MCF 10A (cell line): ENCODE results near the gene STK40. TPM values are rescaled to one million over a fixed set of nuclear protein-coding genes. Genes with fewer than 3 reads are reported as not detected.
A peak's percentile ranks its signal among the peaks of the same experiment; 100 is the strongest.

Source experiments
- BruUV-seq: library from RNA; stranded (reverse); fragments of 400-500 nt; replicated peaks from 2 replicates; lab custom pipeline; 2021; lab: Mats Ljungman, UMichigan
- CTCF ChIA-PET: fragments of 300-600 bp; sonication (Branson Sonifier 250); formaldehyde crosslinking; extraction: SDS; loops from one replicate; lab custom pipeline; 2021; ENCODE audit warnings: antibody characterized with exemption, inconsistent platforms; lab: Yijun Ruan, JAX
- POLR2A ChIA-PET: fragments of 300-600, 350-650 bp; sonication (Branson Sonifier 250); formaldehyde crosslinking; extraction: SDS; loops from one replicate; lab custom pipeline; 2020; ENCODE audit warnings: antibody characterized with exemption, inconsistent platforms; lab: Yijun Ruan, JAX
- DNase-seq: peaks from one replicate; pipeline ENCODE4 v3.0.0-alpha.2; 2018; ENCODE audit not compliant: unreplicated experiment
- H3K27ac Mint-ChIP-seq: one replicate; pipeline ENCODE4 v1.8.0; 2022; ENCODE audit warnings: mild to moderate bottlenecking, low read depth, mixed read lengths; ENCODE audit not compliant: unreplicated experiment
- H3K27me3 Mint-ChIP-seq: one replicate; pipeline ENCODE4 v1.8.0; 2022; ENCODE audit warnings: mixed read lengths; ENCODE audit not compliant: insufficient read depth, unreplicated experiment
- H3K36me3 Mint-ChIP-seq: one replicate; pipeline ENCODE4 v1.8.0; 2022; ENCODE audit warnings: mild to moderate bottlenecking, moderate library complexity, mixed read lengths; ENCODE audit not compliant: insufficient read depth, unreplicated experiment
- H3K4me1 Mint-ChIP-seq: one replicate; pipeline ENCODE4 v1.8.0; 2022; ENCODE audit warnings: mixed read lengths; ENCODE audit not compliant: insufficient read depth, unreplicated experiment
- H3K4me3 Mint-ChIP-seq: one replicate; pipeline ENCODE4 v1.8.0; 2022; ENCODE audit warnings: mild to moderate bottlenecking, moderate library complexity, mixed read lengths; ENCODE audit not compliant: unreplicated experiment
- H3K9me3 Mint-ChIP-seq: one replicate; pipeline ENCODE4 v1.8.0; 2022; ENCODE audit warnings: mixed read lengths; ENCODE audit not compliant: unreplicated experiment
- CTCF ChIP-seq: fragments of 200-600 bp; IDR thresholded peaks from one replicate; pipeline ENCODE4 v1.8.0; 2022; ENCODE audit warnings: antibody characterized with exemption, mild to moderate bottlenecking; ENCODE audit not compliant: unreplicated experiment
- intact Hi-C: fragments of 100-400 bp; cut with micrococcal nuclease; formaldehyde crosslinking; loops from 2 replicates; pipeline ENCODE4 v1.14.1; 2022
- total RNA-seq: library from RNA; stranded (reverse); gene quantifications from 2 replicates; pipeline ENCODE4 v1.2.3, GENCODE V29; 2022

STK40 gene
- total RNA-seq, 1 experiment from 2014 or later, result 44.0 TPM

- CTCF ChIA-PET, result interaction anchor here (1.3 kb wide), 1 partner anchor 25 kb away, joined by 4 read pairs; no protein-coding TSS in a partner anchor
- no peaks in the 10 kb centered on the region for H3K9me3 Mint-ChIP-seq
- no peaks in the 10 kb centered on the region for H3K27me3 Mint-ChIP-seq
- POLR2A ChIA-PET, result no interaction called here
- peaks cover 3% of the 10 kb centered on the region for H3K4me1 Mint-ChIP-seq
- intact Hi-C loops, result no loop called here
- TF ChIP-seq CTCF, result no peak
- no peak overlapping the region for H3K4me3 Mint-ChIP-seq
- no peak for DNase-seq
- no peak overlapping the region for H3K27ac Mint-ChIP-seq
- BruUV-seq, result no TSS peak
- H3K36me3 Mint-ChIP-seq, result peaks cover 42% of the 10 kb centered on the region
Observed at GRCh38 chr1:36392836-36393235, 7.1 kb upstream of the STK40 start.

- CTCF ChIA-PET, result interaction anchor here (0.6 kb wide), 1 partner anchor 240 kb away, joined by 4 read pairs; no protein-coding TSS in a partner anchor
- Mint-ChIP-seq H3K27me3 (no peaks in the 10 kb centered on the region), H3K4me1 (peaks cover 16% of the 10 kb centered on the region), H3K9me3 (no peaks in the 10 kb centered on the region), H3K4me3 (no peak overlapping the region), H3K27ac (no peak overlapping the region), H3K36me3 (peaks cover 42% of the 10 kb centered on the region)
- intact Hi-C loops, result no loop called here
- no peak for TF ChIP-seq CTCF
- BruUV-seq, result no TSS peak
- POLR2A ChIA-PET, result no interaction called here
- DNase-seq, result no peak
Observed at GRCh38 chr1:36391271-36391670, 5.5 kb upstream of the STK40 start.

DNA sequence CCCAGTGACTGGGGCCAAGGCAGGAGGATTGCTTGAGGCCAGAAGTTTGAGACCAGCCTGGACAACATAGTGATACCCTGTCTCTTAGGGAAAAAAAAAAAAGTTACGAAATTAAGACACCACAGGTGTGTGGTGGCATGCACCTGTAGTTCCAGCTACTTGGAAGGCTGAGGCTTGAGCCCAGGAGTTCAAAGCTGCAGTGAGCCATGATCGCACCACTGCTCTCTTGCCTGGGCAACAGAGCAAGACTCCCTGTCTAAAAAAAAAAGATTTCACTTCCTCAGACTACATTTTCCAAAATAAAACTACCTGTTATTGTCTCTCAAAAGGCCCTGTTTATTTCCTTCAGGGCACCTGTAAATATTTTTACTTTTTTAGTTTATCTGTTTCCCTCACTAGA lies 4.7 kb upstream of the STK40 start:
- TF ChIP-seq CTCF, result no peak
- H3K9me3 Mint-ChIP-seq, result no peaks in the 10 kb centered on the region
- POLR2A ChIA-PET, result no interaction called here
- H3K4me3 Mint-ChIP-seq, result no peak overlapping the region
- intact Hi-C loops, result no loop called here
- CTCF ChIA-PET, result interaction anchor here (0.6 kb wide), 2 partner anchors 64 to 239 kb away, joined by 4 read pairs; no protein-coding TSS in a partner anchor
- H3K36me3 Mint-ChIP-seq, result peaks cover 42% of the 10 kb centered on the region
- H3K4me1 Mint-ChIP-seq, result peaks cover 16% of the 10 kb centered on the region
- no TSS peak for BruUV-seq
- DNase-seq, result no peak
- no peaks in the 10 kb centered on the region for H3K27me3 Mint-ChIP-seq
- peak overlapping the region; percentile 63 for H3K27ac Mint-ChIP-seq

DNA sequence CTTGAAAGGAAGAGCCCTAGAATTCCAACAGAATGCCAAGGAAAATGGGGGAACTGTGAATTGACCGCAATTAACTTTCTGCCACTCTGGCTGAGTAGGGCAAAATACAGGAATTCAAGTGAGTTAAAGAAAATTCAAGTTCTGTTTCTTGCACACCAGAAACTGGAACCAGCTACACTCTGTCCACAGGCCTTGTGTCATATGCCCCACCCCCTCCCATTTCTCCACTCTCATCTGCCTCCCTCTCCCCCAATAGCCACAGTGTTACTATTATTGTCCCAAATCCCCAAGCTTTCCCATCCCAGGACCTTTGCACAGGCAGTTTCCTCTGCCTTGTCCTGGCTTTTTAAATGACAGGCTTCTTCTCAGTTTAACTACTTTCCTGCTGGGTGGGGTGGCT lies 4.3 kb upstream of the STK40 start:
- H3K4me3 Mint-ChIP-seq, result no peak overlapping the region
- peaks cover 42% of the 10 kb centered on the region for H3K36me3 Mint-ChIP-seq
- DNase-seq, result no peak
- no TSS peak for BruUV-seq
- no peaks in the 10 kb centered on the region for H3K9me3 Mint-ChIP-seq
- POLR2A ChIA-PET, result interaction anchor here (1.7 kb wide), 1 partner anchor 39 kb away, joined by 5 read pairs; no protein-coding TSS in a partner anchor
- CTCF ChIA-PET, result no interaction called here
- H3K27me3 Mint-ChIP-seq, result no peaks in the 10 kb centered on the region
- TF ChIP-seq CTCF, result no peak
- peaks cover 16% of the 10 kb centered on the region for H3K4me1 Mint-ChIP-seq
- peak overlapping the region; percentile 63 for H3K27ac Mint-ChIP-seq
- intact Hi-C loops, result no loop called here
